Mucosa of descending colon (tissue), 3 donors: ENCODE data around the gene TMEM14A. TPM values are rescaled to one million over a fixed set of nuclear protein-coding genes. Genes with fewer than 3 reads are reported as not detected.

Experiments used
- ATAC-seq: fragments of 200-7000 bp; cut with Tn5 transposase; one replicate; pipeline ENCODE4 v1.9.1; 2020; ENCODE audit warnings: mild to moderate bottlenecking, moderate library complexity
- DNase-seq, 3 donors: peaks; one replicate each; pipeline ENCODE4 v3.0.0-alpha.2; 2020
- H3K36me3 ChIP-seq: fragments of 200-600 bp; one replicate; pipeline ENCODE4 v1.8.0; 2021; ENCODE audit warnings: low read depth, mild to moderate bottlenecking
- H3K4me1 ChIP-seq: fragments of 200-600 bp; one replicate; pipeline ENCODE4 v1.8.0; 2021; ENCODE audit warnings: low read depth, mild to moderate bottlenecking
- H3K4me3 ChIP-seq: fragments of 200-600 bp; one replicate; pipeline ENCODE4 v1.8.0; 2021; ENCODE audit warnings: mild to moderate bottlenecking
- H3K9me3 ChIP-seq: fragments of 200-600 bp; one replicate; pipeline ENCODE4 v1.8.0; 2021; ENCODE audit warnings: mild to moderate bottlenecking
- intact Hi-C, 2 donors: fragments of 100-400 bp; cut with DNase I in 1 of 2; cut with micrococcal nuclease in 1 of 2; formaldehyde crosslinking; loops; one replicate each; pipeline versions ENCODE4 v1.11.0 to v1.11.1; 2022; cut with DNase I, micrococcal nuclease
- total RNA-seq, 3 donors: library from RNA; stranded (reverse); fragmentation: NEBNext Ultra II Directional in 2 of 3; extraction: Animal tissue kit (Norgen Biotek cat#: 25700) in 2 of 3; gene quantifications; one replicate each; pipeline versions ENCODE4 v1.2.1 to v1.2.4, GENCODE V29; 2021 to 2023
- TF ChIP-seq, protein P1 (sequence below): fragments of 200-600 bp; IDR thresholded peaks from one replicate; pipeline ENCODE4 v1.8.0; 2022; ENCODE audit warnings: antibody characterized with exemption, mild to moderate bottlenecking
- donor health status: DM: no; HTN: no; CAD: no; lungs with moderate emphysema.
- donor health status: DM: no; HTN: no; CAD: no.
- donor health status: DM: no; HTN: yes; CAD: no.

Gene TMEM14A
- total RNA-seq, 3 donors from 2014 or later: 14.1 to 18.5 (median 17.7) TPM

DNA sequence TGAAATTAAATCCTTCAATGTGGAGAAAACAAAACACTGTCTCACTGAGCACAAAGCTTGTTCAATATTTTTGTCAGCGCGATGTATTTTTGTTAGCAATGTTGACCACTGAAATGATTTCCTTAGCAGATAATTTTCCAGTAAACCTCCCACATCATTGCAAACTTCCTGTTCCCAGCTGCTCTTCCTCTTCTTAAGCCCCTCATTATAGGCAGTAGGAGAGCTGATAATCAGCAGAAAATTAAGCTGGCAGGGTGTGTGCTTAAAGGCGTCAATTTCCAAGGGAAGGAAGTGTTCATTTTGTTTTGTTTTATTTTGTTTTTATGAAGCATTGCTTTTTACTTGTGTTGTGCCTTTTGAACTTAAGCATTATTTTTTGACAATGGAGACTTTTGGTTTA is 29.1 kb upstream of the TMEM14A start:
- DNase-seq (no peak), ATAC-seq (no peak)
- no peak overlapping the region for H3K4me3 ChIP-seq
- H3K36me3 ChIP-seq: no peaks in the 10 kb centered on the region
- TF ChIP-seq, protein P1, sequence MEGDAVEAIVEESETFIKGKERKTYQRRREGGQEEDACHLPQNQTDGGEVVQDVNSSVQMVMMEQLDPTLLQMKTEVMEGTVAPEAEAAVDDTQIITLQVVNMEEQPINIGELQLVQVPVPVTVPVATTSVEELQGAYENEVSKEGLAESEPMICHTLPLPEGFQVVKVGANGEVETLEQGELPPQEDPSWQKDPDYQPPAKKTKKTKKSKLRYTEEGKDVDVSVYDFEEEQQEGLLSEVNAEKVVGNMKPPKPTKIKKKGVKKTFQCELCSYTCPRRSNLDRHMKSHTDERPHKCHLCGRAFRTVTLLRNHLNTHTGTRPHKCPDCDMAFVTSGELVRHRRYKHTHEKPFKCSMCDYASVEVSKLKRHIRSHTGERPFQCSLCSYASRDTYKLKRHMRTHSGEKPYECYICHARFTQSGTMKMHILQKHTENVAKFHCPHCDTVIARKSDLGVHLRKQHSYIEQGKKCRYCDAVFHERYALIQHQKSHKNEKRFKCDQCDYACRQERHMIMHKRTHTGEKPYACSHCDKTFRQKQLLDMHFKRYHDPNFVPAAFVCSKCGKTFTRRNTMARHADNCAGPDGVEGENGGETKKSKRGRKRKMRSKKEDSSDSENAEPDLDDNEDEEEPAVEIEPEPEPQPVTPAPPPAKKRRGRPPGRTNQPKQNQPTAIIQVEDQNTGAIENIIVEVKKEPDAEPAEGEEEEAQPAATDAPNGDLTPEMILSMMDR: no peak
- intact Hi-C loops: no loop called here
- H3K9me3 ChIP-seq: no peaks in the 10 kb centered on the region
- H3K4me1 ChIP-seq: no peaks in the 10 kb centered on the region

DNA sequence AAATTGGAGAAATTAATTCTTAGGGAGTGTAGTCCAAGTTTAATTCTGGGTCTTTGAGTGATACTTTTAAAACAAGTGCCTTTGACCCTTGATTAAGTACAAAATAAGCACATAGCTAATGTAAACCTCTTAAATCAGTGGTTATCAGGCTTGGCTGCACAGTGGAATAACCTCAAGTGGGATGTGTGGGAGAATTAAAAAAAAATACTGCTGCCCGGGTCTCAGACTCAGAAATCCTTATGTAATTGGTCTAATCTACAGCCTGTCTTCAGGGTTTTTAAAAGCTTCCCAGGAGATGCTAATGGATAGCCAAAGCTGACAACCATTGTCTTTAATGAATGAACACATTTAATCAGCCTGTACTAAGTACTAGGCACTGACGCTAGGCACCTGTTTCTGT is 28.5 kb upstream of the TMEM14A start:
- intact Hi-C loops: no loop called here
- Histone ChIP-seq H3K36me3 (no peaks in the 10 kb centered on the region), H3K9me3 (no peaks in the 10 kb centered on the region), H3K4me3 (no peak overlapping the region), H3K4me1 (no peaks in the 10 kb centered on the region)
- ATAC-seq: no peak
- TF ChIP-seq, protein P1: no peak
- DNase-seq: no peak

DNA sequence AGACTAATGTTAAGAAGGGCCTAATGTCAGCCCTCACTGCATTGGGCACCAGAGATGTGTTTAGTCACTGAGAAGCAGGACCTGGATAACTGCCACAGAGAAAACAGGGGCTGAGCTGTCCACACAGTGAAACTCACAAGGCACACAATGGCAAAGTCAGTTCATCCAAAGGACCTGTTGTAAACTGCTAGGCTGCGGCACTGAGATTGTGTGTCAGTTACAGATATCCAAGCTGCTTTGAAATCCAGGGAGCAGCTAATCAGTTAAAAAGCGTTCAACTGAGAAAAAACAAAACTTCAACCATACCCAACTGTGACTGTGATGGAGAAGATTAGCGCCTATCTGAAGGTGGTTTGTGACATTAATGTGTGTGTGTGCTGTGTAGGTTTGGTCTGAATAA is 27.8 kb upstream of the TMEM14A start:
- no peaks in the 10 kb centered on the region for H3K9me3 ChIP-seq
- intact Hi-C loops: no loop called here
- ATAC-seq: no peak

DNA sequence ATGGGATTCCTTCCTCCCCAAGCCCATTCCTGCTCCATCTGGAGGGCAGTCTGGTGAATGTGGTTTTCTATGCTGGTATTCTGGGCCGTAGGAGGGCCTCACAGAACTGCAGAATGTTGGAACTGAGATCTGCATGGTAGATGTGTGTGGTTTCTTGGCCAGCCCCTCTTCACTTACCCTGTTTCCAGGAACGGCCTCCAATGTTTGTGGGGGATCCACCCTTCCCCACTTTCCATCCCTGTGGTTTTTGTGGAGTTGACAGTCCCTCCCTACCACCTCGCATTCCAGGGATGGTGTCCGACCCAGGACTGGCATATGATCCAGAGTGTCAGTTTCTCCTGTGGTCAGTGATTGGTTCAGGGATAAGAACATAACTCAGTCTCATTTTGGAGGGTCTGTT is 26.7 kb upstream of the TMEM14A start:
- no peak for DNase-seq
- Histone ChIP-seq H3K36me3 (no peaks in the 10 kb centered on the region), H3K9me3 (no peaks in the 10 kb centered on the region), H3K4me3 (no peak overlapping the region), H3K4me1 (no peaks in the 10 kb centered on the region)
- TF ChIP-seq, protein P1: no peak
- intact Hi-C loops: no loop called here
- ATAC-seq: no peak

More for the DNA sequence above, 27.8 kb upstream of the TMEM14A start:
- no peak for DNase-seq
- Histone ChIP-seq H3K4me1 (no peaks in the 10 kb centered on the region), H3K4me3 (no peak overlapping the region), H3K36me3 (no peaks in the 10 kb centered on the region)
- TF ChIP-seq, protein P1: no peak

DNA sequence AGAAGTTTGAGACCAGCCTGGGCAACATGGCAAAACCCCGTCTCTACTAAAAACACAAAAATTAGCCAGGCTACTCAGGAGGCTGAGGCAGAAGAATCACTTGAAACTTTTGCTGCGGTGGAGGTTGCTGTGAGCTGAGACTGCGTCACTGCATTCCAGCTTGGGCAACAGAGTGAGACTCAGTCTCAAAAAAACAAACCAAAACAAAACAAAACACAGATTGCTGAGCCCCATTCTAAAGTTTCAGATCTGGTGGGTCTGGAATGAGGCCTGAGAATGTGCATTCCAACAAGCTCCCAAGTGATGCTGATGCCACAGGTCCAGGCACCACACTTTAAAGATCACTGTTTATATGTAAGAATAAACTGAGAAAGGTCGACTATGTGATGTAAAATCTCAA is 24.9 kb upstream of the TMEM14A start:
- DNase-seq (no peak), ATAC-seq (no peak)
- H3K4me3 ChIP-seq: no peak overlapping the region
- TF ChIP-seq, protein P1: no peak
- H3K4me1 ChIP-seq: no peaks in the 10 kb centered on the region
- H3K36me3 ChIP-seq: no peaks in the 10 kb centered on the region
- intact Hi-C loops: no loop called here
- H3K9me3 ChIP-seq: no peaks in the 10 kb centered on the region

DNA sequence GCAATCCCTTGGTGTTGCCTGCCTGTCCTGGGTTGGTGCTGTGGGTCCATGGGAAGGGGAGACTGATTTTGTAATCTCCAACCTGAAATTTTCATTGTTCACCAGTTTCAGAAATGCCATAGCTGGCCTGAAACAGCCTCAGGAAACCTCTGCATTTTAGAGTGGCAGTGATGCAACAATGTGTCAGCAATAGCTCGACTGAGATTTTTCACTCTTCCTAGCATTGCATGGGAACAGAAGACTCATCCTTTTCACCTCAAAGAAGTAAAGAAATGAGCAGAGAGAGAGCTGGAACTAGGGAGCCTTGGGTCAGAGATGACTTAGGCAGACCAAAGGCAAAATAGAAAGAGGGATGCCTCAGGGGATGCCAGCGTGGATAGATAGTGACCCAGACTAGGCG is 23.7 kb upstream of the TMEM14A start:
- no peak overlapping the region for H3K4me3 ChIP-seq

More for the DNA sequence above, 23.7 kb upstream of the TMEM14A start:
- no peak for ATAC-seq
- H3K36me3 ChIP-seq: no peaks in the 10 kb centered on the region
- H3K4me1 ChIP-seq: no peaks in the 10 kb centered on the region
- TF ChIP-seq, protein P1: no peak
- intact Hi-C loops: no loop called here
- DNase-seq: no peak
- no peaks in the 10 kb centered on the region for H3K9me3 ChIP-seq
